GM23338 (cell line): Measurements from ENCODE around the gene CTNNA2. TPM values are rescaled to one million over a fixed set of nuclear protein-coding genes. Genes with fewer than 3 reads are reported as not detected.

ENCODE experiments used
- ATAC-seq: fragments of 200-7000 bp; cut with Tn5 transposase; 3 replicates; pipeline ENCODE4 v1.9.1; 2020
- DNase-seq: peaks from one replicate; pipeline ENCODE4 v3.0.0-alpha.2; 2015; ENCODE audit warnings: low spot score
- H2AFZ ChIP-seq: fragments of 200-600 bp; sonication (generic); 2 replicates; pipeline ENCODE4 v1.8.0; 2016; ENCODE audit warnings: antibody characterized with exemption, mild to moderate bottlenecking, moderate library complexity
- H3F3A ChIP-seq: fragments of 200-600 bp; sonication (generic); replicated peaks from 2 replicates; pipeline ENCODE4 v1.8.0; 2017; ENCODE audit warnings: antibody characterized with exemption, mixed run types, low read depth
- H3K27ac ChIP-seq: fragments of 200-600 bp; sonication (generic); 2 replicates; pipeline ENCODE4 v1.6.1; 2016; ENCODE audit warnings: low read depth
- H3K27me3 ChIP-seq: fragments of 200-600 bp; sonication (generic); 2 replicates; pipeline ENCODE4 v1.8.0; 2016; ENCODE audit warnings: mild to moderate bottlenecking, mixed run types, moderate library complexity; ENCODE audit not compliant: insufficient read depth
- H3K36me3 ChIP-seq: fragments of 200-600 bp; sonication (generic); 2 replicates; pipeline ENCODE4 v1.8.0; 2016; ENCODE audit warnings: mild to moderate bottlenecking; ENCODE audit not compliant: insufficient read depth
- H3K4me1 ChIP-seq: fragments of 200-600 bp; sonication (generic); 2 replicates; pipeline ENCODE4 v1.8.0; 2016; ENCODE audit warnings: mild to moderate bottlenecking, moderate library complexity; ENCODE audit not compliant: insufficient read depth
- H3K4me2 ChIP-seq: fragments of 200-600 bp; sonication (generic); 2 replicates; pipeline ENCODE4 v1.7.1; 2017; ENCODE audit warnings: mixed run types
- H3K4me3 ChIP-seq: fragments of 200-600 bp; sonication (generic); 2 replicates; pipeline ENCODE4 v1.6.1; 2016; ENCODE audit warnings: mixed run types
- H3K79me2 ChIP-seq: fragments of 200-600 bp; sonication (generic); replicated peaks from 2 replicates; pipeline ENCODE4 v1.8.0; 2017; ENCODE audit warnings: mild to moderate bottlenecking; ENCODE audit not compliant: insufficient read depth
- H3K9me2 ChIP-seq: fragments of 200-600 bp; sonication (generic); 2 replicates; pipeline ENCODE4 v1.8.0; 2017; ENCODE audit not compliant: insufficient read depth
- H4K20me1 ChIP-seq: fragments of 200-600 bp; sonication (generic); replicated peaks from 2 replicates; pipeline ENCODE4 v1.8.0; 2017; ENCODE audit warnings: mild to moderate bottlenecking; ENCODE audit not compliant: insufficient read depth
- H3K27ac Mint-ChIP-seq: 2 replicates; pipeline ENCODE4 v1.8.0; 2020; ENCODE audit warnings: inconsistent platforms, mild to moderate bottlenecking, moderate library complexity, mixed read lengths
- H3K27me3 Mint-ChIP-seq: 3 replicates; pipeline ENCODE4 v1.8.0; 2022; ENCODE audit warnings: low read depth, mild to moderate bottlenecking, moderate library complexity, mixed read lengths, inconsistent platforms; ENCODE audit not compliant: insufficient read depth, poor library complexity
- H3K36me3 Mint-ChIP-seq: 3 replicates; pipeline ENCODE4 v1.8.0; 2021; ENCODE audit warnings: low read depth, mild to moderate bottlenecking, inconsistent platforms, moderate library complexity, mixed read lengths
- H3K4me1 Mint-ChIP-seq: 3 replicates; pipeline ENCODE4 v1.8.0; 2020; ENCODE audit warnings: mild to moderate bottlenecking, inconsistent platforms, mixed read lengths
- H3K4me3 Mint-ChIP-seq: 3 replicates; pipeline ENCODE4 v1.8.0; 2021; ENCODE audit warnings: moderate library complexity, mild to moderate bottlenecking, inconsistent platforms, mixed read lengths
- H3K9me3 Mint-ChIP-seq: 3 replicates; pipeline ENCODE4 v1.8.0; 2020; ENCODE audit warnings: moderate library complexity, mild to moderate bottlenecking, inconsistent platforms, mixed read lengths
- CREB1 ChIP-seq: fragments of 250-450 bp; sonication (Bioruptor Pico); IDR thresholded peaks from 2 replicates; pipeline ENCODE4 v1.5.0; 2020; ENCODE audit warnings: low read depth, mild to moderate bottlenecking, moderate library complexity
- EZH2 ChIP-seq: fragments of 200-600 bp; sonication (generic); IDR thresholded peaks from one replicate; pipeline ENCODE4 v1.8.0; 2017; ENCODE audit warnings: antibody characterized with exemption, mild to moderate bottlenecking, low read depth; ENCODE audit not compliant: unreplicated experiment
- EZH2phosphoT487 ChIP-seq: fragments of 200-600 bp; sonication (generic); IDR thresholded peaks from one replicate; pipeline ENCODE4 v1.8.1; 2018; ENCODE audit warnings: antibody characterized with exemption; ENCODE audit not compliant: unreplicated experiment
- JUNB ChIP-seq: IDR thresholded peaks from one replicate; pipeline ENCODE4 v1.6.1; 2016; ENCODE audit warnings: antibody characterized with exemption; ENCODE audit not compliant: unreplicated experiment
- POLR2AphosphoS5 ChIP-seq: IDR thresholded peaks from 2 replicates; pipeline ENCODE4 v1.6.1; 2016; ENCODE audit warnings: antibody characterized with exemption, low read depth
- ZNF114 ChIP-seq: fragments of 250-450 bp; sonication (Bioruptor Pico); IDR thresholded peaks from 2 replicates; pipeline ENCODE4 v1.5.0; 2020; ENCODE audit warnings: mild to moderate bottlenecking, moderate library complexity
- polyA plus RNA-seq: library from polyadenylated mRNA; unstranded; fragments of >200 nt; fragmentation: Nextera tagmentation; extraction: Ambion mirVana; gene quantifications from 2 replicates; pipeline ENCODE4 v1.2.1, GENCODE V29; 2016
- total RNA-seq: library from RNA; depleted of rRNA; stranded (reverse); fragments of >200 nt; shearing (Covaris generic); gene quantifications from 2 replicates; pipeline ENCODE4 v1.2.3, GENCODE V29; 2014
- TF ChIP-seq, protein P1 (sequence below): fragments of 250-450 bp; sonication (Bioruptor Pico); IDR thresholded peaks from 2 replicates; pipeline ENCODE4 v1.5.0; 2020; ENCODE audit warnings: mild to moderate bottlenecking, moderate library complexity
- TF ChIP-seq, protein P2 (sequence below): IDR thresholded peaks from 2 replicates; pipeline ENCODE4 v1.6.1; 2016; ENCODE audit warnings: antibody characterized with exemption

The CTNNA2 gene
- total and polyA plus RNA-seq, 2 experiments from 2014 or later: 6.4 to 15.6 TPM

DNA sequence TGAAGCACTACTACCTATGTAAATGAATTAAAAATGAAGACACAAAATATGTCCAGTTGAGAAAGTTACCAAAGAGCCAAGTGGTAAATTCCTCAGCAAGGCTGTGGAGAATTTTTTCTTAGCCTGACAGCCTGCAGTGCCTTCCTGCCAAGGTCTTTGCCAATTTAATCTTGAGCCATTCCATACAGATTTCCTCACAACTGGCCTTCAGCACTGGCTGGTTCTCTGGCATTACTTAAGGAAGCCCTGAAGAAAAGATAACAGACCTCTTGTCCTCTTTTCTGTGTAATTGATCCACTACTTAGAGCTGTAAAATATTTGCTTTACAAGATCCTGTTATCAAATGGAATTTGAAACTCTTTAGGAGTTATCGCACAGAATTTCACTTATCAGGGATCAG lies 1125.9 kb downstream of the CTNNA2 start (continued):
- TF ChIP-seq, protein P1, sequence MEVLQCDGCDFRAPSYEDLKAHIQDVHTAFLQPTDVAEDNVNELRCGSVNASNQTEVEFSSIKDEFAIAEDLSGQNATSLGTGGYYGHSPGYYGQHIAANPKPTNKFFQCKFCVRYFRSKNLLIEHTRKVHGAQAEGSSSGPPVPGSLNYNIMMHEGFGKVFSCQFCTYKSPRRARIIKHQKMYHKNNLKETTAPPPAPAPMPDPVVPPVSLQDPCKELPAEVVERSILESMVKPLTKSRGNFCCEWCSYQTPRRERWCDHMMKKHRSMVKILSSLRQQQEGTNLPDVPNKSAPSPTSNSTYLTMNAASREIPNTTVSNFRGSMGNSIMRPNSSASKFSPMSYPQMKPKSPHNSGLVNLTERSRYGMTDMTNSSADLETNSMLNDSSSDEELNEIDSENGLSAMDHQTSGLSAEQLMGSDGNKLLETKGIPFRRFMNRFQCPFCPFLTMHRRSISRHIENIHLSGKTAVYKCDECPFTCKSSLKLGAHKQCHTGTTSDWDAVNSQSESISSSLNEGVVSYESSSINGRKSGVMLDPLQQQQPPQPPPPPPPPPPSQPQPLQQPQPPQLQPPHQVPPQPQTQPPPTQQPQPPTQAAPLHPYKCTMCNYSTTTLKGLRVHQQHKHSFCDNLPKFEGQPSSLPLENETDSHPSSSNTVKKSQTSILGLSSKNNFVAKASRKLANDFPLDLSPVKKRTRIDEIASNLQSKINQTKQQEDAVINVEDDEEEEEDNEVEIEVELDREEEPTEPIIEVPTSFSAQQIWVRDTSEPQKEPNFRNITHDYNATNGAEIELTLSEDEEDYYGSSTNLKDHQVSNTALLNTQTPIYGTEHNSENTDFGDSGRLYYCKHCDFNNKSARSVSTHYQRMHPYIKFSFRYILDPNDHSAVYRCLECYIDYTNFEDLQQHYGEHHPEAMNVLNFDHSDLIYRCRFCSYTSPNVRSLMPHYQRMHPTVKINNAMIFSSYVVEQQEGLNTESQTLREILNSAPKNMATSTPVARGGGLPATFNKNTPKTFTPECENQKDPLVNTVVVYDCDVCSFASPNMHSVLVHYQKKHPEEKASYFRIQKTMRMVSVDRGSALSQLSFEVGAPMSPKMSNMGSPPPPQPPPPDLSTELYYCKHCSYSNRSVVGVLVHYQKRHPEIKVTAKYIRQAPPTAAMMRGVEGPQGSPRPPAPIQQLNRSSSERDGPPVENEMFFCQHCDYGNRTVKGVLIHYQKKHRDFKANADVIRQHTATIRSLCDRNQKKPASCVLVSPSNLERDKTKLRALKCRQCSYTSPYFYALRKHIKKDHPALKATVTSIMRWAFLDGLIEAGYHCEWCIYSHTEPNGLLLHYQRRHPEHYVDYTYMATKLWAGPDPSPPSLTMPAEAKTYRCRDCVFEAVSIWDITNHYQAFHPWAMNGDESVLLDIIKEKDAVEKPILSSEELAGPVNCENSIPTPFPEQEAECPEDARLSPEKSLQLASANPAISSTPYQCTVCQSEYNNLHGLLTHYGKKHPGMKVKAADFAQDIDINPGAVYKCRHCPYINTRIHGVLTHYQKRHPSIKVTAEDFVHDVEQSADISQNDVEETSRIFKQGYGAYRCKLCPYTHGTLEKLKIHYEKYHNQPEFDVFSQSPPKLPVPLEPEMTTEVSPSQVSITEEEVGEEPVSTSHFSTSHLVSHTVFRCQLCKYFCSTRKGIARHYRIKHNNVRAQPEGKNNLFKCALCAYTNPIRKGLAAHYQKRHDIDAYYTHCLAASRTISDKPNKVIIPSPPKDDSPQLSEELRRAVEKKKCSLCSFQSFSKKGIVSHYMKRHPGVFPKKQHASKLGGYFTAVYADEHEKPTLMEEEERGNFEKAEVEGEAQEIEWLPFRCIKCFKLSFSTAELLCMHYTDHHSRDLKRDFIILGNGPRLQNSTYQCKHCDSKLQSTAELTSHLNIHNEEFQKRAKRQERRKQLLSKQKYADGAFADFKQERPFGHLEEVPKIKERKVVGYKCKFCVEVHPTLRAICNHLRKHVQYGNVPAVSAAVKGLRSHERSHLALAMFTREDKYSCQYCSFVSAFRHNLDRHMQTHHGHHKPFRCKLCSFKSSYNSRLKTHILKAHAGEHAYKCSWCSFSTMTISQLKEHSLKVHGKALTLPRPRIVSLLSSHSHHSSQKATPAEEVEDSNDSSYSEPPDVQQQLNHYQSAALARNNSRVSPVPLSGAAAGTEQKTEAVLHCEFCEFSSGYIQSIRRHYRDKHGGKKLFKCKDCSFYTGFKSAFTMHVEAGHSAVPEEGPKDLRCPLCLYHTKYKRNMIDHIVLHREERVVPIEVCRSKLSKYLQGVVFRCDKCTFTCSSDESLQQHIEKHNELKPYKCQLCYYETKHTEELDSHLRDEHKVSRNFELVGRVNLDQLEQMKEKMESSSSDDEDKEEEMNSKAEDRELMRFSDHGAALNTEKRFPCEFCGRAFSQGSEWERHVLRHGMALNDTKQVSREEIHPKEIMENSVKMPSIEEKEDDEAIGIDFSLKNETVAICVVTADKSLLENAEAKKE (CRISPR knock-in tag): no peak
- TF ChIP-seq POLR2AphosphoS5: no peak
- no peak for TF ChIP-seq JUNB
- TF ChIP-seq ZNF114 (CRISPR knock-in tag): no peak
- TF ChIP-seq EZH2: no peak
- TF ChIP-seq EZH2phosphoT487: no peak

DNA sequence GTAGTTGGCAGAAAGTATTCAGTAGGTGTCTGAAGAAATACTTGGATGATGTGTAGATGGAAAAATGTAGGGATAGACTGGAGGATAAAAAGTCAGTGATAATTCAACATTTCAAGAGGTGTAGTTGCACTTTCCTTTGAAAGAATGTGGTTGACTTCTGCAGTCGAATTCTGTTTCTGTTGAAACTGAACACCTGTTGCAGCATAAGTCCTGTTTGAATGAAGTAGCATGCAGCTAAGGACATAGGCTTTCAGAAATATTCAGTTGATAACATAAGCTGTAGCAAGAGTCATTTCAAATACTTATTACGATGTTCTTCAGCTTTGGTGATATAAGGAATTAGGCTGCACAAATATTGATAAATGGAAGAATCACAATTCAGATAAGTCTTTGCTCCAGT lies 1129.6 kb downstream of the CTNNA2 start:
- no peak for ATAC-seq
- H3K27me3 Mint-ChIP-seq: no peaks in the 10 kb centered on the region
- H3K79me2 ChIP-seq: no peaks in the 10 kb centered on the region
- no peaks in the 10 kb centered on the region for H3K36me3 Mint-ChIP-seq
- H3K4me1 ChIP-seq: no peaks in the 10 kb centered on the region
- H3K27me3 ChIP-seq: no peaks in the 10 kb centered on the region
- no peak overlapping the region for H3K4me3 Mint-ChIP-seq
- no peaks in the 10 kb centered on the region for H3K9me3 Mint-ChIP-seq
- no peak for DNase-seq
- H3K27ac Mint-ChIP-seq: no peak overlapping the region
- no peak overlapping the region for H3K4me2 ChIP-seq
- no peaks in the 10 kb centered on the region for H3K4me1 Mint-ChIP-seq
- no peaks in the 10 kb centered on the region for H4K20me1 ChIP-seq
- no peaks in the 10 kb centered on the region for H3F3A ChIP-seq
- no peaks in the 10 kb centered on the region; the same call in none of the 2 replicates for H3K9me2 ChIP-seq
- no peaks in the 10 kb centered on the region for H3K36me3 ChIP-seq
- no peak overlapping the region for H2AFZ ChIP-seq
- no peak overlapping the region for H3K4me3 ChIP-seq
- TF ChIP-seq, protein P1 (CRISPR knock-in tag): no peak
- TF ChIP-seq CREB1: no peak
- TF ChIP-seq, protein P2, sequence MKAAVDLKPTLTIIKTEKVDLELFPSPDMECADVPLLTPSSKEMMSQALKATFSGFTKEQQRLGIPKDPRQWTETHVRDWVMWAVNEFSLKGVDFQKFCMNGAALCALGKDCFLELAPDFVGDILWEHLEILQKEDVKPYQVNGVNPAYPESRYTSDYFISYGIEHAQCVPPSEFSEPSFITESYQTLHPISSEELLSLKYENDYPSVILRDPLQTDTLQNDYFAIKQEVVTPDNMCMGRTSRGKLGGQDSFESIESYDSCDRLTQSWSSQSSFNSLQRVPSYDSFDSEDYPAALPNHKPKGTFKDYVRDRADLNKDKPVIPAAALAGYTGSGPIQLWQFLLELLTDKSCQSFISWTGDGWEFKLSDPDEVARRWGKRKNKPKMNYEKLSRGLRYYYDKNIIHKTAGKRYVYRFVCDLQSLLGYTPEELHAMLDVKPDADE: no peak
- TF ChIP-seq EZH2: no peak
- no peak overlapping the region for H3K27ac ChIP-seq
